ENCODE results near the gene DNAH12.

DNA sequence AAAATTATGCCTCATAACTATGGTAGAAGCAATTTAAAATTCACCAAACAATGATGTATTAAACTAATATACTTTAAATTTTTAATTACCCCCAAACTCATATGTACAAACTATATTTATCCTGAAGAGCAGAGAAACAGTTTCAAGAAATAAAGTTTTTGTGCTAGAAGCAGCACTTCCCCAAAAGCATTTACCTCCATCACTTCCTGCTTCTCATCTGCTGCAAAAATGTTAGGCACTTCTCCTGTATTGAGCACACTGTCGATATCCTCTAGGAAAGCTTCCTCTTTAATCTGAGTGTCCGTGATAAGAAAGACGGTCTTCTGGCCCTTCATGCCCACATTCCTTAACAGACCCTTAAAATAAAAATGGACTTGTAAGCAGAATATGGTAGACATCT is 150.2 kb downstream of the DNAH12 start:
- TF ChIP-seq, protein P1, sequence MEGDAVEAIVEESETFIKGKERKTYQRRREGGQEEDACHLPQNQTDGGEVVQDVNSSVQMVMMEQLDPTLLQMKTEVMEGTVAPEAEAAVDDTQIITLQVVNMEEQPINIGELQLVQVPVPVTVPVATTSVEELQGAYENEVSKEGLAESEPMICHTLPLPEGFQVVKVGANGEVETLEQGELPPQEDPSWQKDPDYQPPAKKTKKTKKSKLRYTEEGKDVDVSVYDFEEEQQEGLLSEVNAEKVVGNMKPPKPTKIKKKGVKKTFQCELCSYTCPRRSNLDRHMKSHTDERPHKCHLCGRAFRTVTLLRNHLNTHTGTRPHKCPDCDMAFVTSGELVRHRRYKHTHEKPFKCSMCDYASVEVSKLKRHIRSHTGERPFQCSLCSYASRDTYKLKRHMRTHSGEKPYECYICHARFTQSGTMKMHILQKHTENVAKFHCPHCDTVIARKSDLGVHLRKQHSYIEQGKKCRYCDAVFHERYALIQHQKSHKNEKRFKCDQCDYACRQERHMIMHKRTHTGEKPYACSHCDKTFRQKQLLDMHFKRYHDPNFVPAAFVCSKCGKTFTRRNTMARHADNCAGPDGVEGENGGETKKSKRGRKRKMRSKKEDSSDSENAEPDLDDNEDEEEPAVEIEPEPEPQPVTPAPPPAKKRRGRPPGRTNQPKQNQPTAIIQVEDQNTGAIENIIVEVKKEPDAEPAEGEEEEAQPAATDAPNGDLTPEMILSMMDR (IDR thresholded peaks at IDR 0.05), result no peak
- TF ChIP-seq POLR2A (IDR thresholded peaks at IDR 0.05) (no peak), EP300 (IDR thresholded peaks at IDR 0.05) (no peak), POLR2AphosphoS5 (IDR thresholded peaks at IDR 0.05) (no peak)
